Sciatic nerve (tissue), 2 donors: Measurements from ENCODE around the gene DHRS3. TPM values are rescaled to one million over a fixed set of nuclear protein-coding genes. Genes with fewer than 3 reads are reported as not detected.
A peak's percentile ranks its signal among the peaks of the same experiment; 100 is the strongest.

Experiments used
- ATAC-seq: fragments of 200-7000 bp; cut with Tn5 transposase; one replicate; pipeline ENCODE4 v1.9.1; 2020; ENCODE audit warnings: mild to moderate bottlenecking, moderate library complexity
- DNase-seq: peaks from one replicate; pipeline ENCODE4 v3.0.0-alpha.2; 2020; ENCODE audit warnings: low spot score
- intact Hi-C: fragments of 100-400 bp; cut with DNase I; formaldehyde crosslinking; loops from one replicate; pipeline ENCODE4 v1.14.2; 2022
- total RNA-seq: library from RNA; stranded (reverse); fragmentation: NEBNext Ultra II Directional; extraction: Animal tissue kit (Norgen Biotek cat#: 25700); gene quantifications from one replicate; pipeline ENCODE4 v1.2.1, GENCODE V29; 2021
- donor health status: DM: no; HTN: no; CAD: no.
- donor health status: DM: no; HTN: no; CAD: no.

DHRS3 gene
- total RNA-seq, 1 donor from 2014 or later: 271 TPM

- DNase-seq (no peak), ATAC-seq (peak; percentile 39)
- intact Hi-C loops: no loop called here
Measured at GRCh38 chr1:12604114-12604874, 13.7 kb downstream of the DHRS3 start.

- ATAC-seq: no peak
- intact Hi-C loops: no loop called here
- no peak for DNase-seq
Measured at GRCh38 chr1:12603224-12603623, 14.8 kb downstream of the DHRS3 start.

- intact Hi-C loops: no loop called here
- no peak for ATAC-seq
- DNase-seq: no peak
Measured at GRCh38 chr1:12602659-12603024, 15.4 kb downstream of the DHRS3 start.

- peak; percentile 44 for ATAC-seq
- intact Hi-C loops: no loop called here
Measured at GRCh38 chr1:12601700-12602658, 16.0 kb downstream of the DHRS3 start.

GRCh38 chr1:12600880-12601633, 17.0 kb downstream of the DHRS3 start:
- DNase-seq: no peak
- ATAC-seq: no peak
- intact Hi-C loops: no loop called here

More at GRCh38 chr1:12601700-12602658, 16.0 kb downstream of the DHRS3 start:
- peak; percentile 83 for DNase-seq

GRCh38 chr1:12600335-12600734, 17.7 kb downstream of the DHRS3 start:
- DNase-seq: no peak
- intact Hi-C loops: no loop called here
- ATAC-seq: peak; percentile 4

GRCh38 chr1:12599657-12600056, 18.4 kb downstream of the DHRS3 start:
- DNase-seq (no peak), ATAC-seq (no peak)
- intact Hi-C loops: no loop called here

GRCh38 chr1:12598974-12599373, 19.0 kb downstream of the DHRS3 start:
- ATAC-seq: no peak
- intact Hi-C loops: no loop called here
- no peak for DNase-seq

- intact Hi-C loops: no loop called here
- DNase-seq: no peak
- ATAC-seq: no peak
Measured at GRCh38 chr1:12597792-12598191, 20.2 kb downstream of the DHRS3 start.

- DNase-seq (peak; percentile 90), ATAC-seq (peak; percentile 78)
- intact Hi-C loops: no loop called here
Measured at GRCh38 chr1:12596007-12596821, 21.8 kb downstream of the DHRS3 start.

- intact Hi-C loops: no loop called here
- no peak for DNase-seq
- peak; percentile 0 for ATAC-seq
Measured at GRCh38 chr1:12595757-12596006, 22.3 kb downstream of the DHRS3 start.

GRCh38 chr1:12594966-12595756, 22.8 kb downstream of the DHRS3 start:
- intact Hi-C loops: no loop called here
- peak; percentile 87 for DNase-seq
- ATAC-seq: peak; percentile 37

GRCh38 chr1:12594490-12594889, 23.5 kb downstream of the DHRS3 start:
- no peak for DNase-seq
- ATAC-seq: no peak
- intact Hi-C loops: no loop called here

GRCh38 chr1:12593621-12594066, 24.4 kb downstream of the DHRS3 start:
- intact Hi-C loops: no loop called here
- ATAC-seq (peak; percentile 16), DNase-seq (no peak)

GRCh38 chr1:12592496-12592895, 25.5 kb downstream of the DHRS3 start:
- intact Hi-C loops: no loop called here
- ATAC-seq: no peak
- no peak for DNase-seq

- peak; percentile 77 for DNase-seq
- peak; percentile 7 for ATAC-seq
- intact Hi-C loops: no loop called here
Measured at GRCh38 chr1:12591267-12591938, 26.6 kb downstream of the DHRS3 start.

GRCh38 chr1:12588695-12589094, 29.3 kb downstream of the DHRS3 start:
- intact Hi-C loops: no loop called here
- DNase-seq (no peak), ATAC-seq (no peak)
